CD14-positive monocyte (primary cell): Measurements from ENCODE around the gene EXTL2. TPM values are rescaled to one million over a fixed set of nuclear protein-coding genes. Genes with fewer than 3 reads are reported as not detected.
"Not testable (repeated sequence)": the region's sequence is repeated elsewhere in the genome, so short reads cannot be mapped to it uniquely, and the experiment has no call there.

Source experiments
- DNase-seq, 3 donors: peaks; one replicate each; pipeline ENCODE4 v3.0.0-alpha.2; 2011 to 2022
- H2AFZ ChIP-seq: 2 replicates; pipeline ENCODE4 v1.6.0; 2012; ENCODE audit warnings: mild to moderate bottlenecking, low read depth, low read length, inconsistent platforms; ENCODE audit not compliant: insufficient read depth, poor library complexity, severe bottlenecking
- H3K27ac ChIP-seq, 2 donors: 1 replicate in 1 of 2; 2 replicates in 1 of 2; pipeline ENCODE4 v1.5.1; 2012 to 2013; ENCODE audit warnings: low read length in 2 of 2, control low read depth in 1 of 2, inconsistent platforms in 1 of 2, low read depth in 1 of 2, mild to moderate bottlenecking in 1 of 2
- H3K27me3 ChIP-seq, 2 donors: one replicate each; pipeline versions ENCODE4 v1.6.0 to v1.6.1; 2011 to 2013; ENCODE audit warnings: low read length in 2 of 2; ENCODE audit not compliant: control insufficient read depth in 2 of 2, insufficient read depth in 2 of 2
- H3K36me3 ChIP-seq, 2 donors: replicated peaks in 1 of 2; 1 replicate in 1 of 2; 2 replicates in 1 of 2; pipeline versions ENCODE4 v1.5.1 to v1.6.1; 2012 to 2013; ENCODE audit warnings: low read length in 2 of 2, control low read depth in 1 of 2, inconsistent platforms in 1 of 2, mild to moderate bottlenecking in 1 of 2; ENCODE audit not compliant: insufficient read depth in 2 of 2, control insufficient read depth in 1 of 2
- H3K4me1 ChIP-seq, 2 donors: 1 replicate in 1 of 2; 2 replicates in 1 of 2; pipeline versions ENCODE4 v1.5.1 to v1.6.1; 2012 to 2013; ENCODE audit warnings: low read length in 2 of 2, control low read depth in 1 of 2, inconsistent platforms in 1 of 2, mild to moderate bottlenecking in 1 of 2, moderate library complexity in 1 of 2; ENCODE audit not compliant: insufficient read depth in 2 of 2, control insufficient read depth in 1 of 2
- H3K4me2 ChIP-seq: replicated peaks from 2 replicates; pipeline ENCODE3; 2012; ENCODE audit warnings: low read length, moderate library complexity, mild to moderate bottlenecking; ENCODE audit not compliant: poor library complexity, severe bottlenecking; ENCODE audit errors: extremely low read depth
- H3K4me3 ChIP-seq, 3 experiments: fragments of 200-600 bp in 1 of 3; sonication (generic) in 1 of 3; replicated peaks in 1 of 3; 1 replicate in 2 of 3; 2 replicates in 1 of 3; pipeline ENCODE4 v1.5.1; 2011 to 2013; ENCODE audit warnings: low read length in 3 of 3, mild to moderate bottlenecking in 3 of 3, control low read depth in 2 of 3, low read depth in 2 of 3, inconsistent platforms in 1 of 3, moderate library complexity in 1 of 3
- H3K79me2 ChIP-seq: 2 replicates; pipeline ENCODE4 v1.6.0; 2012; ENCODE audit warnings: mild to moderate bottlenecking, control low read depth, inconsistent platforms, low read length, moderate library complexity; ENCODE audit not compliant: insufficient read depth
- H3K9ac ChIP-seq: 2 replicates; pipeline ENCODE4 v1.6.0; 2017; ENCODE audit warnings: low read length, mild to moderate bottlenecking; ENCODE audit not compliant: insufficient read depth, poor library complexity, severe bottlenecking
- H3K9me3 ChIP-seq, 2 donors: replicated peaks in 1 of 2; 1 replicate in 1 of 2; 2 replicates in 1 of 2; pipeline versions ENCODE4 v1.5.1 to v1.6.1; 2012 to 2013; ENCODE audit warnings: low read length in 2 of 2, control low read depth in 1 of 2; ENCODE audit not compliant: control insufficient read depth in 1 of 2, insufficient read depth in 1 of 2
- H4K20me1 ChIP-seq: 2 replicates; pipeline ENCODE4 v1.6.0; 2012; ENCODE audit warnings: mild to moderate bottlenecking, low read length, control low read depth, moderate library complexity; ENCODE audit not compliant: insufficient read depth
- H3K27ac Mint-ChIP-seq, 7 donors: one replicate each; pipeline ENCODE4 v1.8.0; 2020; ENCODE audit warnings: mild to moderate bottlenecking in 7 of 7, mixed read lengths in 7 of 7, moderate library complexity in 6 of 7, inconsistent platforms in 2 of 7
- H3K27me3 Mint-ChIP-seq, 3 donors: one replicate each; pipeline ENCODE4 v1.8.0; 2021 to 2022; ENCODE audit warnings: low read depth in 3 of 3, mild to moderate bottlenecking in 3 of 3, mixed read lengths in 3 of 3, moderate library complexity in 3 of 3, inconsistent platforms in 1 of 3
- H3K36me3 Mint-ChIP-seq, 2 donors: one replicate each; pipeline ENCODE4 v1.8.0; 2020; ENCODE audit warnings: mixed read lengths in 2 of 2, inconsistent platforms in 1 of 2, mild to moderate bottlenecking in 1 of 2
- H3K4me1 Mint-ChIP-seq: one replicate; pipeline ENCODE4 v1.8.0; 2020; ENCODE audit warnings: mild to moderate bottlenecking, mixed read lengths
- H3K4me3 Mint-ChIP-seq, 2 donors: one replicate each; pipeline ENCODE4 v1.8.0; 2020; ENCODE audit warnings: mild to moderate bottlenecking in 2 of 2, mixed read lengths in 2 of 2, moderate library complexity in 1 of 2
- H3K9me3 Mint-ChIP-seq, 7 donors: one replicate each; pipeline ENCODE4 v1.8.0; 2020 to 2022; ENCODE audit warnings: mixed read lengths in 7 of 7, mild to moderate bottlenecking in 6 of 7, moderate library complexity in 6 of 7, inconsistent platforms in 2 of 7
- WGBS: methylation state at CpG from one replicate; pipeline ENCODE4 v1.1.5; 2013; ENCODE audit warnings: missing lambda C conversion rate; ENCODE audit not compliant: insufficient coverage; 5-methylcytosine and 5-hydroxymethylcytosine counted together
- intact Hi-C, 2 donors: fragments of 100-400 bp; cut with micrococcal nuclease; formaldehyde crosslinking; loops; one replicate each; pipeline versions ENCODE4 v1.15.0 to v1.15.1; 2023
- polyA plus RNA-seq, 3 donors: library from polyadenylated mRNA; depleted of rRNA in 1 of 3; unstranded in 2 of 3; stranded (reverse) in 1 of 3; fragments of 300-500 nt in 2 of 3; fragments of >200 nt in 1 of 3; fragmentation: Illumina TruSeq in 2 of 3; gene quantifications; 1 replicate in 2 of 3; 2 replicates in 1 of 3; pipeline ENCODE4 v1.2.3, GENCODE V29; 2012 to 2021
- TF ChIP-seq, protein P1 (sequence below): fragments of 200-600 bp; IDR thresholded peaks from one replicate; pipeline ENCODE4 v1.8.0; 2022; ENCODE audit warnings: antibody characterized with exemption, mild to moderate bottlenecking

EXTL2 gene
- polyA plus RNA-seq, 3 donors: 0.89 to 1.2 (median 0.92) TPM

- H3K4me3 ChIP-seq, H3K27ac Mint-ChIP-seq, H3K4me1 Mint-ChIP-seq, H3K36me3 ChIP-seq, H3K4me1 ChIP-seq, H4K20me1 ChIP-seq, H3K27me3 ChIP-seq, H3K36me3 Mint-ChIP-seq, H3K27me3 Mint-ChIP-seq, DNase-seq, intact Hi-C loops, H2AFZ ChIP-seq, H3K79me2 ChIP-seq, H3K4me2 ChIP-seq, H3K9ac ChIP-seq, H3K27ac ChIP-seq, H3K4me3 Mint-ChIP-seq: not testable (repeated sequence)
- peaks cover 15 to 16% of the 10 kb centered on the region in 2 donors for H3K9me3 ChIP-seq
- no CpG with 5 or more reads among the region's 1 CpG for WGBS
- peaks cover 18 to 33% (median 23%) of the 10 kb centered on the region in 7 donors for H3K9me3 Mint-ChIP-seq
These were observed 5.6 kb downstream of the EXTL2 start for GRCh38 chr1:100889007-100889406.

GRCh38 chr1:100883963-100884362 lies 10.7 kb downstream of the EXTL2 start:
- Histone ChIP-seq H3K27me3 (no peaks in the 10 kb centered on the region), H3K36me3 (no peaks in the 10 kb centered on the region), H4K20me1 (no peaks in the 10 kb centered on the region), H3K27ac (no peak overlapping the region), H3K9me3 (peaks cover under 1 to 2% of the 10 kb centered on the region in 2 donors), H3K79me2 (no peaks in the 10 kb centered on the region), H3K4me3 (no peak overlapping the region), H3K4me1 (peaks cover 13 to 16% of the 10 kb centered on the region in 2 donors), H3K9ac (no peak overlapping the region), H2AFZ (no peak overlapping the region), H3K4me2 (no peak overlapping the region)
- Mint-ChIP-seq H3K9me3 (peaks cover under 1 to 9% (median 5%) of the 10 kb centered on the region in 7 donors), H3K27me3 (no peaks in the 10 kb centered on the region), H3K4me1 (peaks cover 16% of the 10 kb centered on the region), H3K27ac (no peak overlapping the region), H3K36me3 (peaks cover 0 to 3% of the 10 kb centered on the region in 2 donors), H3K4me3 (no peak overlapping the region)
- TF ChIP-seq, protein P1, sequence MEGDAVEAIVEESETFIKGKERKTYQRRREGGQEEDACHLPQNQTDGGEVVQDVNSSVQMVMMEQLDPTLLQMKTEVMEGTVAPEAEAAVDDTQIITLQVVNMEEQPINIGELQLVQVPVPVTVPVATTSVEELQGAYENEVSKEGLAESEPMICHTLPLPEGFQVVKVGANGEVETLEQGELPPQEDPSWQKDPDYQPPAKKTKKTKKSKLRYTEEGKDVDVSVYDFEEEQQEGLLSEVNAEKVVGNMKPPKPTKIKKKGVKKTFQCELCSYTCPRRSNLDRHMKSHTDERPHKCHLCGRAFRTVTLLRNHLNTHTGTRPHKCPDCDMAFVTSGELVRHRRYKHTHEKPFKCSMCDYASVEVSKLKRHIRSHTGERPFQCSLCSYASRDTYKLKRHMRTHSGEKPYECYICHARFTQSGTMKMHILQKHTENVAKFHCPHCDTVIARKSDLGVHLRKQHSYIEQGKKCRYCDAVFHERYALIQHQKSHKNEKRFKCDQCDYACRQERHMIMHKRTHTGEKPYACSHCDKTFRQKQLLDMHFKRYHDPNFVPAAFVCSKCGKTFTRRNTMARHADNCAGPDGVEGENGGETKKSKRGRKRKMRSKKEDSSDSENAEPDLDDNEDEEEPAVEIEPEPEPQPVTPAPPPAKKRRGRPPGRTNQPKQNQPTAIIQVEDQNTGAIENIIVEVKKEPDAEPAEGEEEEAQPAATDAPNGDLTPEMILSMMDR: no peak
- peak in 1 of 3 donors; percentile 9 for DNase-seq
- intact Hi-C loops: no loop called here
- no CpG with 5 or more reads among the region's 4 CpGs for WGBS
